HG02870 (cell line): ENCODE measurements around the gene SLC25A21.
"Not testable (repeated sequence)": the region's sequence is repeated elsewhere in the genome, so short reads cannot be mapped to it uniquely, and the experiment has no call there.

Experiments
- ATAC-seq: cut with Tn5 transposase; IDR thresholded peaks from one replicate; pipeline ENCODE4 v1.9.1; 2021; ENCODE audit warnings: mild to moderate bottlenecking, moderate library complexity; ENCODE audit not compliant: unreplicated experiment

Gene SLC25A21

DNA sequence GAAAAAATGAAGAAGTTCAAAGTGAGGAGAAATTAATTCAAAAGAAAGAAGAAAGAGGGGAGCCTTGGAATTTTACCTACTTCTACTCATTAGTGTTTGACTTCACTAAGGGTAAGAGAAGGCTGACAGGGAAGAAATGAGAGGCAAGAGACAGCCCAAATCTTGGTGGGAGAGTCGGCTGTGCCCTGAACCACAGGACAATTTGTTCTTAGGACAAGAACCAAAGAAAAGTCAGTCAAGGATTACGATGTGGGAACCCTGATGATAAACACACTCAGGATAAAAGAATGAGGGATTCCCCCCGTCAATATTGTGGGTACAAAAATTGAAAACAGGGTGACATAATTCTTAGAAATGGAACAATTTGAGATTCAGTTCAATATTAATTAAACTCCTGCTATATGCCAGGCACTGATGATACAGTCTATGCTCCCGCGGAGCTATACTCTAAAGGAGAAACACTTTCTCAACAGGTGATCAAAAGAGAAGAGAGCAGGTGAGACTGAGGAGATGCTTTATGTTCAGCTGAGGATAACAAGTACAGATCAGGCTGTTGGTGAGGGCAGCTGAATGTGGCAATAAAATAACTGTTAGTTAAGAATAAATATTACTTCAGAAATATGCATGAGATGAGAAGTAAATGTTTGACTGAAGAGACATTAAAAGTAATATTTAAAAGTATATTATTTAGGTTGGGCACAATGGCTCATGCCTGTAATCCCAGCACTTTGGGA lies 175.4 kb downstream of the SLC25A21 start:
- no peak for ATAC-seq

DNA sequence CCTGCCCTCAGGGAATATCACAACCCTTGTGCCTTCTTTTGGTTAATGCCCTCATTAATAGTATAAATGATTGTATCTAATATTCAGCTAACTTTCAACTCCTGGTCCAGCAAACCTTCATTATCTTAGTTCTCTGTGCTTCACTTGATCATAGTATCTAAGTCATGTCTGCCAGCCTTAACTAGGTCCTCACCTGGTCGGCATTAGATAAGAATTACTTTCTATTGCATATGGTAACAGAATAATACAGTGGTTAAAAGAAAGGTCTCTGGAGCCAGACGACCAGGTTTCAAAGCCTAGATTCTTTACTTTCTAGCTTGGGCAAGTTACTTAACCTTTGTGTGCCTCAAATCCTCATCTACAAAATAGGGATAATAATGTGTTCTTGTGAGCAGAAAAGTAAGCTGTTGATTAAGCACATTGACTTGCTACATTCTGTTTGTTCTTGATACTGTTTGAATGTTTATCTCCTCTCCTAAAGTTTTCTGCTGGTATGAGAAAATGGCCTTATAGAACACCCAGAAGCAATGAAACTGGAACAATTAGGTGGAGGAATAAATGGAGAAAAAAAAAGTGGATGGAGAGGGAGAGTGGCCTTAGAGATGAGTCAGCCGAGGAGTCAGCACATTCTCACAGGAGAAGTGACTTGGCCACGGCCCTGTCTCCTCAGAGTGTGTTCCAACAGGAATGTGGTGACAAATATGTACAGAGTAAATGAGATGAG lies 176.1 kb downstream of the SLC25A21 start:
- ATAC-seq, result no peak

DNA sequence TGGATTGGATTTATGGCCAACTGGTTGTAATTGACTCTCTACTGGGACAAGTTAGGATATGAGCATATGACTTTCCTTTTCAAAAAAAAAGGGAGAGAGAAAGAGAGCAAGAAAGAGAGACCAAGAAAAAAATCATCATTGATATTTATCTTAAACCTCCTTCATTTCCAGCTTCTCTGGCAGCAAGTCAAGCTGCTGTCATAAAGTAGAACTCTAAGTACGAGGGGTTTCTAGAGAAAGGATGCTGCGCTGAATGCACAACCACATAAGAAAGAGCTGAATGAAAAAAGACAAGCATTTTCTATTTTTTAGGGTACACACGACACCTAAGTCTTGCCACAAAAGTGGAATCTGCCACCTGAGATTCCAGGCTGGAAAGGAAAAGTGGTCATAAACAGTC lies 182.6 kb downstream of the SLC25A21 start:
- no peak for ATAC-seq

DNA sequence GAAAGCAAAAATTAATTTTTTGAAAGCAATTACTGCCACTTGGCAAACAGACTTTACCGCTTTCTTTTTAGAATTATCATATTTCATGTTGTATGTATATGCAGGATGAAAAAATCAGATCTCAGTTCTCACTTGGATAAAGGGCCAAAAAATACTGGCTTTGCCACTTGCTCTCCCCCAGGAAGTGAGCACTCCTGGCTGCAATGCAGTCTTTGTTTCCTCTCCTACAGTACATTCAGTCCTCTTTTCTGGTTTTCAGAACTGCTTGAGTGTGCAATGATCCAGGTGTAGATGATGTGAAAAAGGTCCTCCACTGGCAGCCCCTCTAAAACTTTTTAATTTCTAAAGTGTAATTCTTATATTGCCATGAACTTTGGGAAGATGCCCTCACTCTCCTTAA lies 183.4 kb downstream of the SLC25A21 start:
- ATAC-seq, result no peak

- no peak for ATAC-seq
These were observed 183.8 kb downstream of the SLC25A21 start for GRCh38 chr14:36988568-36988967.

DNA sequence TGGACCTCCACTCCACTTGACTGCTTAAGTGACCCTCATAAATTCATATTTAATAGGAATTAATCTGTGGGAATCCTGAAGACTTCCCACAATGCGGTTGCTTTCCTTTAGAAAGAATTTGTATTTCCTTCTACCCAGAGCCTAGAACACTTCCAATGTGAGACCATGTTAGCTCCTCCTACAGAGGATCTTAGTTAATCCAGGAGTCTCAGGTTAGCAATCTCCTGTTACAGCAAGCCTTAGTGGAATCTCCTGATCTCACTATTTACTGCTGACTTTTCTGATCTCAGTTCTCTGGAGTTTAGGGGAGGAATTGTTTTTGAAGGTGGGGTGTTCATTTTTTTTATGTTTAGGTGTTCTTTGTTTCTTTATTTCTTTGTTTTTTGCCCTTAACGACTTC lies 186.0 kb downstream of the SLC25A21 start:
- ATAC-seq, result no peak

- ATAC-seq, result no peak
These were observed 190.4 kb downstream of the SLC25A21 start for GRCh38 chr14:36981832-36982529.

DNA sequence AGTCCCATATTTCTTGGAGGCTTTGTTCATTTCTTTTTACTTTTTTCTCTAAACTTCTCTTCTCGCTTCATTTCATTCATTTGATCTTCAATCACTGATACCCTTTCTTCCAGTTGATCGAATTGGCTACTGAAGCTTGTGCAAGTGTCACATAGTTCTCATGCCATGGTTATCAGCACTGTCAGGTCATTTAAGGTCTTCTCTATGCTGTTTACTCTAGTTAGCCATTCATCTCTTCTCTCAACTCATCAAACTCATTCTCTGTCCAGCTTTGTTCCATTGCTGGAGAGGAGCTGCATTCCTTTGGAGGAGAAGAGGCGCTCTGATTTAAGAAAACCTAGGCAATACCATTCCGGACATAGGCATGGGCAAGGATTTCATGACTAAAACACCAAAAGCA lies 192.0 kb downstream of the SLC25A21 start:
- ATAC-seq, result not testable (repeated sequence)

- ATAC-seq, result no peak
These were observed 192.5 kb downstream of the SLC25A21 start for GRCh38 chr14:36979863-36980262.

- no peak for ATAC-seq
These were observed 195.8 kb downstream of the SLC25A21 start for GRCh38 chr14:36976571-36977023.

GRCh38 chr14:36975834-36976233 lies 196.6 kb downstream of the SLC25A21 start:
- ATAC-seq, result no peak

DNA sequence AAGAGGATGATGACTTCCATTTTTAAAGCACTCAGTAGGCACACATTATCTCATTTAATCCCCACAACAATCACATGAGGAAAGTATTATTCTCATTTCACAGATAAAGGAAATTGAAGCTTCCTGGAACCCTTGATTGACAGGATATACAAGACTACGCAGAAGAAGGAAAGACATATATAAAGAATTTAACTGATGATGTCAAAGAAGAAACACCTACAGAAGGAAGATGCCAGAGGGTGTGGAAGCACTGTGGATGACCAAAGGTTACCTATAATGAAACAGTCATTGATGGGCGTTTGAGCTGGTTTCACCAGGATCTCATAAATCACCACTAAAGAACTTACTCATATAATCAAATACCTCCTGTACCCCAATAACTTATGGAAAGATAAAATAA lies 197.4 kb downstream of the SLC25A21 start:
- no peak for ATAC-seq

DNA sequence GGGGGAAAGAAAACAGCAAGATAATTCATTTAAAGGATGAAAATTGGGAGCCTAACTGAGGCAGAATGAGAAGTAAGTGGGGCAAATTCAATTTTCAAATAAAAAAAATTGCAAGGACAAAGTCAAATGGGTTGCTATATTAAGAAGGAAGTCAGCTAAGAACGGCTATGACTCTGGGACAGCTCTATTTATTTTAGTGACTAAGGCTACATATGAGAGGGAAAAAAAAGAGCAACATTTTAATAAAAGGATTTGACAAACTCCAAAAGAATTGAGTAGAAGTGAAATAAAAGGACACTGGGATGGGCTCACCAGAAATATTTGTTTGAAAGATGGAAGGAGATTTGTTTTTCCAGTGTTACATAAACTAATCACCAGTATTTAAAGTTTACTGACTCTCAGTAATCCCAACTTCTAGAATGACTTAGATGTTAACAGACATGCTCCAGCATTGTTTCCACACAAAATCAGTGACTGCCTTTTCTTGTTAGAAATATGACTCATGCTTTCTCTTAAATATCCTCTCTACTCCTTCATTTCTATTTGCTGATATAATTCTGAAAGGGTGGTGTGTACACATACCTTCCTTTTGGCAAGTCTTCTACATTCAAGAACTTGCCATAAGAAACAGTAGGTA lies 198.5 kb downstream of the SLC25A21 start:
- no peak for ATAC-seq

GRCh38 chr14:36971263-36971855 lies 201.0 kb downstream of the SLC25A21 start:
- ATAC-seq, result no peak

DNA sequence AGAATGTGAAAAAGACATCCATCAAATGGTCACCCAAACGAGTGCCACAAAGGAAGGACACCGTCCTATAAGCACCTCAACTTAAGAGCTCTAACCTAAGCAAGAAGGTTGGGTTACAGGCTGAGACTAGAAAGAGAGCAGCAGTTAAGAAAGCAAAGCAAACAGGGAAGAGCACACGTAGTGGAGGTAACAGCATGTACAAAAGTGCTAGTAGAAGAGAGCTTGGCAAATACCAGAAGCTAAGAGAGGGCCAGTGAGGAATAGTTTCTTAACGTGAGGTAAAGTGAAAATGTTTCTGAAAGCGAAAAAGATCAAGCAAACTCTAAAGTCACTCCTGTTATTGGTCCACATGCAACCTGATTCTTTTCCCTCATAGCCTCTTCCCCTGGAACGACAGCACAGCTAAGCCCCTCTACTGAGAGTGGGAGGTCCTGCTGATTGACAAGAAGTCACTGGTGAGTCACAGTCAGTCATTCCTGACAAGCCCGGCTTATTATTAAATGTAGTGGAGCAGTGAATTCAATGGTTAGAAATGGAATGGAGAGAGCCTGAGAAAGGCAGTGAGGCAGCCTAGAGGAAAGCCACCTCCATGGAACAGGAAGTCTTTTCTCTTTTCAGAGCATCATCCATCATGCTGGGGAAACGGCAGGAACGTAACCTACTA lies 204.4 kb downstream of the SLC25A21 start:
- ATAC-seq, result no peak

DNA sequence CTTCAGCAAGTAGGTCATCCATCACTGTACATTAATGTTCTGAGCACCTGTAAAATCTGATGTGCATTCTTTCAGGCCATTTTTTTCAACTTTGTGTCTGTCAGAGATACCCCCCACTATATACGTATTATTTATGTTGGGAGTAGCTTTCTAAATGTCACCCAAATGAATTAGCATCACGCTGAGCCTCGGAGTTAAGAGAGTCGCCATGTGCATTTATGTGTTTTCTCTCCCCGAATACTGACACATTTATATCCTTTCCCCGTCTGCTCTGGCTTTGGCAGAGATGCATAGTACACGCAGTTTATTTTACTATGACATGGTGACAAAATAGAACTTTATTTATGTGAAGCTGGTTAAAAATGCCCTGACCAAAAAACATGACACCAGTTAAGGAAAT lies 216.4 kb downstream of the SLC25A21 start:
- no peak for ATAC-seq

GRCh38 chr14:36955376-36955775 lies 217.0 kb downstream of the SLC25A21 start:
- ATAC-seq, result no peak

GRCh38 chr14:36952689-36953088 lies 219.7 kb downstream of the SLC25A21 start:
- ATAC-seq, result no peak

DNA sequence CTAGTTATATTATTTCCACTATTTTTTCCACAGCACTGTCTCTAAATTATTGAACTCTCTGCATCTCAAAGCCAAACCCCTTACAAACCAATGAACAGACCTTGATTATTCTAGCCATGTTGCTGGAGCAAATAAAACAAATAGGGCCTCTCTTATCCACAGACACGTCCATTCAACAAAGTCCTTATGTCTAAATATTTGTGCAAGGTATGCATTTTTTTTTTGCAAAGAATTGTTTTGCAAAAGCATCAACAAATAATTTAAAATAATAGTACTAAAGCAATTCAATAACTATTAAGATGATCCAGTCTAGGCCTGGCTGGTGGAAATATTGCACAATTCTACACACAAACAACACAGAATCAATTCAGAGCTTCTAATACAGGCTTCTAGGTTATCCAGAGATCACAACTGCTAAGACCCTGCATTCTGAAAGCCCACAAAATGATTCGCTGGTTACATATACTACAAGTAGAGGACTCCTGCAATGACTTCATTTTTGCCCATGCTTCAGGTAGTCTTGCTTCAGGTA lies 221.0 kb downstream of the SLC25A21 start:
- no peak for ATAC-seq

DNA sequence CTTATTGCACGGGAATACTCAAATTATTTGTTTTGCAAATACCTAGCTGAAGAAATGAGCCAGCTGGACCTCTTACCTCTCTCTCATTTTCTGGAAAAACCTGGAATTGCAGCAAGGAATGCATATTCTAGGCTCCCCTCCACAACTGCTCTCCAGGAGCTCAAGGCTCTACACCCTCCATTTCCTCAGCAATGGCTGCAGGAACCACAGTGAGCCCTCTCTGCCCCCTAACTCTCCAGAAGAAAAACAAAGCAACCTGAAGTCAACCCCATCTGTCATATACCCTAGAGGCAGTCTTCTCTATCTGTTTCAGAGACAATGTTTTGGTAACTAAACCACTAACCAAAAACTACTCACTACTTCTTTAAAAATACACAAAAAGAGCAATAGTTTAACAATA lies 221.6 kb downstream of the SLC25A21 start:
- no peak for ATAC-seq
